ENCODE results near the gene FAM98A. TPM values are rescaled to one million over a fixed set of nuclear protein-coding genes. Genes with fewer than 3 reads are reported as not detected.
A peak's percentile ranks its signal among the peaks of the same experiment; 100 is the strongest.

Gene FAM98A
- total RNA-seq, 2 donors from 2014 or later, result 32.0 to 40.1 TPM

DNA sequence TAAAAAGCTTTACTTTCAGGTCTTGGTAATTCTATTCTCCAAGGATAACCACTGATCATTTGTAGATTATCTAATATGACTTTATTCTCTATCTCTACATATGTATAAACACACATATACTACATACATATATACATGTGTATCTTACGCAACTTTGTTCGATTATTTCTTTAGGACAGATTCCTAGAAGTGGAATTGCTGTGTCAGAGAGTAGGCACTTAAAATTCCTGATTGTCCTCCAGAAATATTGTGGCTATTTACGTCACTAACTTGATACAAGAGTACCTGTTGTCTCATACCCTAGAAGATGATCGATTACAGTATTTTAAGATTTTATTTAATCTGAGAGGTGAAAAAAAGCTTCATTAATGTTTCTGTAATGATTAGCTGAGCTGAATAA lies 57.9 kb downstream of the FAM98A start:
- H3K4me1 ChIP-seq, result no peaks in the 10 kb centered on the region
- DNase-seq (ENCODE audit: low spot score), result no peak
- no peak overlapping the region for H3K27ac ChIP-seq
- no peaks in the 10 kb centered on the region for H3K27me3 ChIP-seq
- H3K36me3 ChIP-seq, result peaks cover 13% of the 10 kb centered on the region
- TF ChIP-seq, protein P1, sequence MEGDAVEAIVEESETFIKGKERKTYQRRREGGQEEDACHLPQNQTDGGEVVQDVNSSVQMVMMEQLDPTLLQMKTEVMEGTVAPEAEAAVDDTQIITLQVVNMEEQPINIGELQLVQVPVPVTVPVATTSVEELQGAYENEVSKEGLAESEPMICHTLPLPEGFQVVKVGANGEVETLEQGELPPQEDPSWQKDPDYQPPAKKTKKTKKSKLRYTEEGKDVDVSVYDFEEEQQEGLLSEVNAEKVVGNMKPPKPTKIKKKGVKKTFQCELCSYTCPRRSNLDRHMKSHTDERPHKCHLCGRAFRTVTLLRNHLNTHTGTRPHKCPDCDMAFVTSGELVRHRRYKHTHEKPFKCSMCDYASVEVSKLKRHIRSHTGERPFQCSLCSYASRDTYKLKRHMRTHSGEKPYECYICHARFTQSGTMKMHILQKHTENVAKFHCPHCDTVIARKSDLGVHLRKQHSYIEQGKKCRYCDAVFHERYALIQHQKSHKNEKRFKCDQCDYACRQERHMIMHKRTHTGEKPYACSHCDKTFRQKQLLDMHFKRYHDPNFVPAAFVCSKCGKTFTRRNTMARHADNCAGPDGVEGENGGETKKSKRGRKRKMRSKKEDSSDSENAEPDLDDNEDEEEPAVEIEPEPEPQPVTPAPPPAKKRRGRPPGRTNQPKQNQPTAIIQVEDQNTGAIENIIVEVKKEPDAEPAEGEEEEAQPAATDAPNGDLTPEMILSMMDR (IDR thresholded peaks at IDR 0.05), result no peak
- no peaks in the 10 kb centered on the region for H3K9me3 ChIP-seq
- no peak overlapping the region for H3K4me3 ChIP-seq

DNA sequence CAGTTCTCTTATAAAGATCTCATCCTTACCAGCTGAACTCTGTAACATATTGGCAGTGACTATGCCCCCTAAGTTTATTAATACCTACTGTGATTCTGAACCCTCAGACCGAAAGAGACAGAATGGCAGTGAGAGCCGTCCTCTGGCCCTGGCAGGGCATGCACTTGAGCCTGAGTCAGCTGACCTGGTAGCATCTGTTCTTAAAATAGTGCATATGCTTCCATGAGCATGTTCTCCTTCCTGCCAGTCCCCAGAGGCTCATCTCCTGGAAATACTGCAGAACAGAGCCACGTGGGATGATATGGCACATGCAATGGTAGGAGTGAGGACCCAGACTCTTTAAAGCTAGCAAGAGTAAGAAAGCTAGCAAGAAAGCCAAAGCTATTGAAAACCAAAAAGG lies 63.7 kb downstream of the FAM98A start:
- Histone ChIP-seq H3K4me3 (no peak overlapping the region), H3K27me3 (no peaks in the 10 kb centered on the region), H3K4me1 (peaks cover 0 to 32% of the 10 kb centered on the region in 2 donors), H3K9me3 (no peaks in the 10 kb centered on the region), H3K36me3 (peaks cover 5% of the 10 kb centered on the region), H3K27ac (peak overlapping the region; percentile 79 to 84)
- DNase-seq (ENCODE audit: low spot score), result no peak
- TF ChIP-seq, protein P1 (IDR thresholded peaks at IDR 0.05), result no peak

Other genes starting within 250 kb of the FAM98A start
- 10 to 100 TPM; 50.0 to 56.3 TPM for gene RASGRP3, start 122.7 kb downstream of the FAM98A start, total RNA-seq